ENCODE measurements around the gene DNAJC10. TPM values are rescaled to one million over a fixed set of nuclear protein-coding genes. Genes with fewer than 3 reads are reported as not detected.
"Not testable (repeated sequence)": the region's sequence is repeated elsewhere in the genome, so short reads cannot be mapped to it uniquely, and the experiment has no call there.

The DNAJC10 gene
- total RNA-seq, 2 donors from 2014 or later = 26.1 to 29.4 TPM

DNA sequence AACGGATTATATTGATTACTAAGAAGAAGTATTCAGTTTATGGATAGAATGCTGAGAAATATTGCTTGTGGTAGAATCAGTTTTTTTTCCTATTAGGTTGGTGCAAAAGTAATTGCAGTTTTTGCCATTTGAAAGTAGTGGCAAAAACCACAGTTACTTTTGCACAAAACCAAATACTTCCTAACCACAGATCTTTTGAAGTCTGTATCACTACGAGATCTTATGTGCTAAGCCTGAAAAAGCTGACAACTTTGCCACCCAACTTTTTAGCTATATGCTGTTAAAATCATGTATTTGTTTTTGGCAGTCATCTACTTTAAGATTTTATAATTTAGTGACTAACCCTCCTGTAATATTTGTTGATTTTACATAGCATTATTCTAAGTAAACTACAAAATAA is 24.6 kb downstream of the DNAJC10 start:
- no peak overlapping the region for H3K27ac ChIP-seq
- peaks cover 49% of the 10 kb centered on the region for H3K36me3 ChIP-seq
- H3K4me1 ChIP-seq = no peaks in the 10 kb centered on the region
- no peaks in the 10 kb centered on the region for H3K9me3 ChIP-seq
- TF ChIP-seq, protein P1, sequence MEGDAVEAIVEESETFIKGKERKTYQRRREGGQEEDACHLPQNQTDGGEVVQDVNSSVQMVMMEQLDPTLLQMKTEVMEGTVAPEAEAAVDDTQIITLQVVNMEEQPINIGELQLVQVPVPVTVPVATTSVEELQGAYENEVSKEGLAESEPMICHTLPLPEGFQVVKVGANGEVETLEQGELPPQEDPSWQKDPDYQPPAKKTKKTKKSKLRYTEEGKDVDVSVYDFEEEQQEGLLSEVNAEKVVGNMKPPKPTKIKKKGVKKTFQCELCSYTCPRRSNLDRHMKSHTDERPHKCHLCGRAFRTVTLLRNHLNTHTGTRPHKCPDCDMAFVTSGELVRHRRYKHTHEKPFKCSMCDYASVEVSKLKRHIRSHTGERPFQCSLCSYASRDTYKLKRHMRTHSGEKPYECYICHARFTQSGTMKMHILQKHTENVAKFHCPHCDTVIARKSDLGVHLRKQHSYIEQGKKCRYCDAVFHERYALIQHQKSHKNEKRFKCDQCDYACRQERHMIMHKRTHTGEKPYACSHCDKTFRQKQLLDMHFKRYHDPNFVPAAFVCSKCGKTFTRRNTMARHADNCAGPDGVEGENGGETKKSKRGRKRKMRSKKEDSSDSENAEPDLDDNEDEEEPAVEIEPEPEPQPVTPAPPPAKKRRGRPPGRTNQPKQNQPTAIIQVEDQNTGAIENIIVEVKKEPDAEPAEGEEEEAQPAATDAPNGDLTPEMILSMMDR (IDR thresholded peaks at IDR 0.05) = no peak
- no peaks in the 10 kb centered on the region for H3K27me3 ChIP-seq
- H3K4me3 ChIP-seq = no peak overlapping the region
- no peak for DNase-seq (ENCODE audit: low spot score)

DNA sequence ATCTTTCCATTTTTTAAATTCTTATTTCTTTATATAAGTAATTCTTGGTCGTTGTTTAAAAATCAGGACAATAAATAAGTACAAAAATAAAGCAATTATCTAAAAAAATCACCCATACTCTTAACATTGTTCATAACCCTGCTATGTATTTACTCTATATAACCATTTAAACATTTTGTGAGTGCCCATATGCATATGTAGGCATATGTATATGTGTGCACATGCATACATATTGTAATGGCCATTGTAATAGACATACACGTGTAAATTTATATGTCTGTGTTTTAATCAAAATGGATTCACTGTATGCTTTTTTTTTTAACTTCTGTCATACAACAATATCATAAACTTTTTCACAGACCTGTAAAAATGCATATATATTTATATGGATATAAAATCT is 25.6 kb downstream of the DNAJC10 start:
- Histone ChIP-seq H3K4me3 (no peak overlapping the region), H3K36me3 (peaks cover 48% of the 10 kb centered on the region), H3K9me3 (no peaks in the 10 kb centered on the region), H3K4me1 (no peaks in the 10 kb centered on the region), H3K27ac (no peak overlapping the region), H3K27me3 (no peaks in the 10 kb centered on the region)
- TF ChIP-seq, protein P1 (IDR thresholded peaks at IDR 0.05) = no peak
- no peak for DNase-seq (ENCODE audit: low spot score)

DNA sequence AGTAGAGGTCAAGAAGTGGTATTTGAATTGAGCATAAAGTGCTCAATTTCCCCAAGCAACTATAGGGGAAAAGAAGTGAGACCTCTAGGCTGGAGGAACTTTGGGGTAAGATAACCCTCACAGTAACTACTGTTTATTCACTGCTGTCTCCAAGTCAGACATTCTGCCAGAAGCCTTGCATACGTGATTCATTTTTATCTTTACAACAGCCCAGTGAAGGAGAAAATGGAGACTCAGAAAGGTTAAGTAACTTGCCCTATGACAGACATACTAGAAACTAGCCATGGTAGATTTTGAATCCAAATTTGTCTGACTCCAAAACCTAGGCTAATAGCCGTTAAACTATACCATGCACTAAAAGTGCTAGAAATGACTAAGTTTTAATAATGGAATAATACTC is 28.4 kb downstream of the DNAJC10 start:
- DNase-seq (ENCODE audit: low spot score) = no peak
- H3K27ac ChIP-seq = no peak overlapping the region
- H3K27me3 ChIP-seq = no peaks in the 10 kb centered on the region
- no peaks in the 10 kb centered on the region for H3K4me1 ChIP-seq
- H3K36me3 ChIP-seq = peaks cover 38% of the 10 kb centered on the region
- no peaks in the 10 kb centered on the region for H3K9me3 ChIP-seq
- no peak overlapping the region for H3K4me3 ChIP-seq
- TF ChIP-seq, protein P1 (IDR thresholded peaks at IDR 0.05) = no peak

DNA sequence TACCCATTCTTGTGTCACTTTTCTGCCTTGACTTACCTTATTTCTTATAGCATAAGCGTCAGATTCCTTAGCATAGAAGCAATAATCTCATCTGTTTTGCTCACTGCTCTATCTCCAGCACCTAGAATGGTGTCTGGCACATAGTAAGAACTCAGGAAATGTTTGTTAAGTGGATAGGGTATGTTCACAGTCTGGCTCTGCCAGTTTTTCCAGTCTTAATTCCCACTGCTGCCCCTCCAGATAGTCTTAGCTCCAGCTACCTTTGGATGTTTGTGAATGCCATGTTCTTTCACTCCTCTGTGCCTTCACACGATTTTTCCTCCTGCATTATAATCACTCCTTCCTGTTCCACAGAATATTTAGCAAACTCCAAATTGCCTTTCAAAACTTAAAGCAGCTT is 29.0 kb downstream of the DNAJC10 start:
- no peak for DNase-seq (ENCODE audit: low spot score)
- Histone ChIP-seq H3K4me1 (no peaks in the 10 kb centered on the region), H3K9me3 (no peaks in the 10 kb centered on the region), H3K4me3 (no peak overlapping the region), H3K27ac (no peak overlapping the region), H3K27me3 (no peaks in the 10 kb centered on the region), H3K36me3 (peaks cover 42% of the 10 kb centered on the region)
- TF ChIP-seq, protein P1 (IDR thresholded peaks at IDR 0.05) = no peak

DNA sequence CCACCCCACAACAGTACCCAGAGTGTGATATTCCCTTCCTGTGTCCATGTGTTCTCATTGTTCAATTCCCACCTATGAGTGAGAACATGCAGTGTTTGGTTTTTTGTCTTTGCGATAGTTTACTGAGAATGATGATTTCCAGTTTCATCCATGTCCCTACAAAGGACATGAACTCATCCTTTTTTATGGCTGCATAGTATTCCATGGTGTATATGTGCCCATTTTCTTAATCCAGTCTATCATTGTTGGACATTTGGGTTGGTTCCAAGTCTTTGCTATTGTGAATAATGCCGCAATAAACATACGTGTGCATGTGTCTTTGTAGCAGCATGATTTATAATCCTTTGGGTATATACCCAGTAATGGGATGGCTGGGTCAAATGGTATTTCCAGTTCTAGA is 29.8 kb downstream of the DNAJC10 start:
- H3K4me3 ChIP-seq; DNase-seq (ENCODE audit: low spot score); H3K27ac ChIP-seq; H3K4me1 ChIP-seq; H3K27me3 ChIP-seq; H3K9me3 ChIP-seq: not testable (repeated sequence)
- H3K36me3 ChIP-seq = peaks cover 33% of the 10 kb centered on the region

DNA sequence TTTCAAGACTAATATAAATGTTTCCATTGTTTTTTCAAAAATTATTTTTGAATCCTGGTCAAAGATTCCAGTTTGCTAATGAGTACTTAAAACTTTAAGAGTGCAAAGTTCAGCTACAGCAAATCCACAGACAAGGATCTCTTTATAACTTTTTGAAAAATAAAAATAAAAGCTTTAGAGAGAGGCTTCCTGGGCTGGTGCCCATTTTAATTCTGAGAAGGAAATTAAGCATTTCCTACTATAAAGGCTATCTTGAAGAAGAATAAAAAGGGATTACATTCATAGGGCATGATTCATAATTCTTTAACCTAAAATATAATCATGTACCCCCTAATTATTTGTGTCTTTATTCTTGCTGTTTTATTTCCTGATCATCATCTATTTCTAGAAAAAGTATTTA is 38.2 kb downstream of the DNAJC10 start:
- DNase-seq (ENCODE audit: low spot score) = no peak
- Histone ChIP-seq H3K27ac (no peak overlapping the region), H3K4me1 (no peaks in the 10 kb centered on the region), H3K9me3 (no peaks in the 10 kb centered on the region), H3K4me3 (no peak overlapping the region), H3K36me3 (peaks cover 38% of the 10 kb centered on the region), H3K27me3 (no peaks in the 10 kb centered on the region)
- TF ChIP-seq, protein P1 (IDR thresholded peaks at IDR 0.05) = no peak
